Endothelial cell of umbilical vein (primary cell): Measurements from ENCODE around the gene MGST2.

Experiments
- EZH2 ChIP-seq: IDR thresholded peaks from 2 replicates; pipeline ENCODE4 v1.6.1; 2012; ENCODE audit warnings: borderline replicate concordance, low read depth, mild to moderate bottlenecking, moderate library complexity, low read length, inconsistent platforms; ENCODE audit not compliant: severe bottlenecking
- FOS ChIP-seq: IDR thresholded peaks from 2 replicates; pipeline ENCODE4 v1.6.1; 2011; ENCODE audit warnings: mild to moderate bottlenecking, low read length, moderate library complexity, borderline replicate concordance; ENCODE audit not compliant: insufficient read depth
- GATA2 ChIP-seq: IDR thresholded peaks from 2 replicates; pipeline ENCODE4 v1.7.0; 2011; ENCODE audit warnings: low read depth, mild to moderate bottlenecking, moderate library complexity, mixed read lengths, low read length; ENCODE audit not compliant: insufficient read length, insufficient read depth
- POLR2A ChIP-seq: IDR thresholded peaks from 2 replicates; pipeline ENCODE4 v1.6.1; 2012; ENCODE audit warnings: low read depth, mild to moderate bottlenecking, control low read depth, low read length
- POLR2AphosphoS5 ChIP-seq: IDR thresholded peaks from 2 replicates; pipeline ENCODE4 v1.6.1; 2012; ENCODE audit warnings: low read depth, mild to moderate bottlenecking, control low read depth, low read length, moderate library complexity; ENCODE audit not compliant: insufficient read depth
- TF ChIP-seq, protein P1 (sequence below), 2 donors: IDR thresholded peaks; 1 replicate in 1 of 2; 2 replicates in 1 of 2; pipeline ENCODE4 v1.5.1; 2011; ENCODE audit warnings: low read length in 2 of 2, mild to moderate bottlenecking in 2 of 2, moderate library complexity in 2 of 2, control low read depth in 1 of 2, inconsistent platforms in 1 of 2, low read depth in 1 of 2; ENCODE audit not compliant: insufficient read depth in 1 of 2; ENCODE audit errors: extremely low read depth in 1 of 2

DNA sequence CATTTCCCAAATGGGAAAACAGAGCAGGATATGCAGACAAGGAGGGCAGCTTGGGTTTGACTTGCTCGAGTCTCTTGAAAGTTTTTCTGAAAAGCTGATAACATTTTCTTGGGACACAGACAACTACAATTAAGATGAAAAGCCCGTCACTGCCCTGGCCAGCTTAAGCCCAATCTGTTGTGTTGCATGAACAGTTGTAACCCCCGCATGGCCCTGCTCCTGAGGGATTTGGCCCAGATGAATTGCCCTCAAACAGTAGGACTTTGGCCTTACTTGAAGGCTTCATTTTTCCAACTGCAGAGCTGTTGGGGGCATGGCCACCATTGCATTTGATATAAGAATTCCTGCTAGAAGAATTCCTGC, 40.5 kb upstream of the MGST2 start:
- TF ChIP-seq, protein P1, sequence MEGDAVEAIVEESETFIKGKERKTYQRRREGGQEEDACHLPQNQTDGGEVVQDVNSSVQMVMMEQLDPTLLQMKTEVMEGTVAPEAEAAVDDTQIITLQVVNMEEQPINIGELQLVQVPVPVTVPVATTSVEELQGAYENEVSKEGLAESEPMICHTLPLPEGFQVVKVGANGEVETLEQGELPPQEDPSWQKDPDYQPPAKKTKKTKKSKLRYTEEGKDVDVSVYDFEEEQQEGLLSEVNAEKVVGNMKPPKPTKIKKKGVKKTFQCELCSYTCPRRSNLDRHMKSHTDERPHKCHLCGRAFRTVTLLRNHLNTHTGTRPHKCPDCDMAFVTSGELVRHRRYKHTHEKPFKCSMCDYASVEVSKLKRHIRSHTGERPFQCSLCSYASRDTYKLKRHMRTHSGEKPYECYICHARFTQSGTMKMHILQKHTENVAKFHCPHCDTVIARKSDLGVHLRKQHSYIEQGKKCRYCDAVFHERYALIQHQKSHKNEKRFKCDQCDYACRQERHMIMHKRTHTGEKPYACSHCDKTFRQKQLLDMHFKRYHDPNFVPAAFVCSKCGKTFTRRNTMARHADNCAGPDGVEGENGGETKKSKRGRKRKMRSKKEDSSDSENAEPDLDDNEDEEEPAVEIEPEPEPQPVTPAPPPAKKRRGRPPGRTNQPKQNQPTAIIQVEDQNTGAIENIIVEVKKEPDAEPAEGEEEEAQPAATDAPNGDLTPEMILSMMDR (IDR thresholded peaks at IDR 0.05; ENCODE audit: extremely low read depth in 1 of 2, insufficient read depth in 1 of 2, low read depth in 1 of 2, low read length in 2 of 2) = no peak
- TF ChIP-seq EZH2 = no peak
- no peak for TF ChIP-seq POLR2A
- no peak for TF ChIP-seq POLR2AphosphoS5
- no peak for TF ChIP-seq GATA2
- TF ChIP-seq FOS = no peak
